Measurements from ENCODE around the gene DCLRE1B.

GRCh38 chr1:113860891-113861290, 44.2 kb upstream of the DCLRE1B start:
- TF ChIP-seq CTCF (IDR thresholded peaks at IDR 0.05) (no peak), POLR2A (IDR thresholded peaks at IDR 0.05) (no peak)
